Fibroblast of the aortic adventitia (primary cell): ENCODE data around the gene AOPEP. TPM values are rescaled to one million over a fixed set of nuclear protein-coding genes. Genes with fewer than 3 reads are reported as not detected.

Source experiments
- DNase-seq: peaks from one replicate; pipeline ENCODE4 v3.0.0-alpha.2; 2010; ENCODE audit warnings: low read depth
- H3K4me3 ChIP-seq: 2 replicates; pipeline ENCODE4 v1.5.1; 2011; ENCODE audit warnings: low read depth, mild to moderate bottlenecking, control low read depth, low read length, moderate library complexity
- CTCF ChIP-seq: IDR thresholded peaks from 2 replicates; pipeline ENCODE4 v1.5.1; 2011; ENCODE audit warnings: mild to moderate bottlenecking, low read length, control low read depth, inconsistent platforms; ENCODE audit not compliant: insufficient read depth
- total RNA-seq: library from RNA; depleted of rRNA; stranded (reverse); fragments of >200 nt; gene quantifications from 2 replicates; pipeline ENCODE4 v1.2.3, GENCODE V29; 2012; ENCODE audit warnings: low replicate concordance

The AOPEP gene
- total RNA-seq, 1 donor: 39.7 TPM

- no peak for DNase-seq
- no peak for TF ChIP-seq CTCF
- no peak overlapping the region for H3K4me3 ChIP-seq
Measured at GRCh38 chr9:94993821-94994165, 267.3 kb downstream of the AOPEP start.

GRCh38 chr9:94995048-94995693 is 268.7 kb downstream of the AOPEP start:
- TF ChIP-seq CTCF: no peak
- DNase-seq: peak; percentile 4
- no peak overlapping the region for H3K4me3 ChIP-seq

GRCh38 chr9:94996641-94997040 is 270.1 kb downstream of the AOPEP start:
- no peak for TF ChIP-seq CTCF
- no peak overlapping the region for H3K4me3 ChIP-seq
- peak; percentile 9 for DNase-seq

- no peak for DNase-seq
- TF ChIP-seq CTCF: no peak
- no peak overlapping the region for H3K4me3 ChIP-seq
Measured at GRCh38 chr9:94997727-94998126, 271.2 kb downstream of the AOPEP start.

GRCh38 chr9:94999832-95000231 is 273.3 kb downstream of the AOPEP start:
- no peak for DNase-seq
- TF ChIP-seq CTCF: no peak
- no peak overlapping the region for H3K4me3 ChIP-seq

GRCh38 chr9:95000821-95001220 is 274.3 kb downstream of the AOPEP start:
- TF ChIP-seq CTCF: no peak
- no peak for DNase-seq
- H3K4me3 ChIP-seq: no peak overlapping the region

GRCh38 chr9:95001720-95002119 is 275.2 kb downstream of the AOPEP start:
- no peak for DNase-seq
- TF ChIP-seq CTCF: no peak
- no peak overlapping the region for H3K4me3 ChIP-seq
